ENCODE data around the gene SEC14L5.
"Not testable (repeated sequence)": the region's sequence is repeated elsewhere in the genome, so short reads cannot be mapped to it uniquely, and the experiment has no call there.

Gene SEC14L5

DNA sequence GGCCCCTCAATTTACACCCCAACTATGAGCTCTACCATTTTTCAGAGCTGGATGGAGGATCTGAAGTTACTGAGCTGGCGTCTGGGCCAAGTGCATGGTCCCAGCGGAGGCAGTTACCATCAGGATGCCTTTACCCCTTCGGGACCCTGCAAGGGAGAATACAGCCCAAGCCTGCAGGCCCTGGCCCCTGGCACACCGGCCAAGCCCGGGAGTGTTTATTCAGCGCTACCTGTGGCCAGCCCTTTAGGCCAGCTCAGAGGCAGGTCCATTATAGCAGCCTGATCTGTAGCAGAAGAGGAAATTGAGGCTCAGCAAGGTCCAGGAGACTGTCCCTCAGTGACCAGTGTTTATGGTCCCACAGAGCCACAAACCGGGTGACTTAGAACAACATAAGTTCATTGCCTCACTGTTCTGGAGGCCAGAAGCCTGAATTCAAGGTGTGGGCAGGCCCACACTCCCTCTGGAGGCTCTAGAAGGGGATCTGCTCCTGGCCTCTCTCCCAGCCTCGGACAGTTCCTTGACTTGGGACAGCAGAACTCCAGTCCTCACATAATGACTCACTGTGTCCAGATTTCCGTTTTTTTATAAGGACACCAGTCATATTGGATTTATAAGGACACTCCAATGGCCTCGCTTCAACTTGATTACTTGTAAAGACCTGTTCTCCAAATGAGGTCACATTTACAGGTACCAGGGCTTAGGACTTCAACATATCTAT lies 8.8 kb downstream of the SEC14L5 start:
- TF ChIP-seq, protein P1, sequence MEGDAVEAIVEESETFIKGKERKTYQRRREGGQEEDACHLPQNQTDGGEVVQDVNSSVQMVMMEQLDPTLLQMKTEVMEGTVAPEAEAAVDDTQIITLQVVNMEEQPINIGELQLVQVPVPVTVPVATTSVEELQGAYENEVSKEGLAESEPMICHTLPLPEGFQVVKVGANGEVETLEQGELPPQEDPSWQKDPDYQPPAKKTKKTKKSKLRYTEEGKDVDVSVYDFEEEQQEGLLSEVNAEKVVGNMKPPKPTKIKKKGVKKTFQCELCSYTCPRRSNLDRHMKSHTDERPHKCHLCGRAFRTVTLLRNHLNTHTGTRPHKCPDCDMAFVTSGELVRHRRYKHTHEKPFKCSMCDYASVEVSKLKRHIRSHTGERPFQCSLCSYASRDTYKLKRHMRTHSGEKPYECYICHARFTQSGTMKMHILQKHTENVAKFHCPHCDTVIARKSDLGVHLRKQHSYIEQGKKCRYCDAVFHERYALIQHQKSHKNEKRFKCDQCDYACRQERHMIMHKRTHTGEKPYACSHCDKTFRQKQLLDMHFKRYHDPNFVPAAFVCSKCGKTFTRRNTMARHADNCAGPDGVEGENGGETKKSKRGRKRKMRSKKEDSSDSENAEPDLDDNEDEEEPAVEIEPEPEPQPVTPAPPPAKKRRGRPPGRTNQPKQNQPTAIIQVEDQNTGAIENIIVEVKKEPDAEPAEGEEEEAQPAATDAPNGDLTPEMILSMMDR (conservative IDR thresholded peaks at IDR 0.05; ENCODE audit: low read length), result no peak
- no peak for TF ChIP-seq EZH2phosphoT487 (IDR thresholded peaks at IDR 0.05; ENCODE audit: borderline replicate concordance)
- H3K27me3 ChIP-seq (ENCODE audit: insufficient read depth, low read length, poor library complexity, severe bottlenecking), result no peaks in the 10 kb centered on the region

DNA sequence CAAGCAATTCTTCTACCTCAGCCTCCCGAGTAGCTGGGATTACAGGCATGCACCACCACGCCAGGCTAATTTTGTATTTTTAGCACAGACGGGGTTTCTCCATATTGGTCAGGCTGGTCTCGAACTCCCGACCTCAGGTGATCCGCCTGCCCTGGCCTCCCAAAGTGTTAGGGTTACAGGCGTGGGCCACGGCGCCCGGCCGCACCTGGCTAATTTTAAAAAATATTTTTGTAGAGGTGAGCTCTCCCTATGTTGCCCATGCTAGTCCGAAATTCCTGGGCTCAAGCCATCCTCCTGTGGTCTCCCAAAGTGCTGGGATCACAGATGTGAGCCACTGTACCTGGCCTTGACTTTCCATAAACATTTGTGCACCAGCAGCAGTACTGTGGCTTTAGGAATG lies 10.1 kb downstream of the SEC14L5 start:
- not testable (repeated sequence) for H2AFZ ChIP-seq (ENCODE audit: low read length); H4K20me1 ChIP-seq (ENCODE audit: insufficient read depth, low read length, poor library complexity, severe bottlenecking); H3K4me3 ChIP-seq (ENCODE audit: low read length, poor library complexity, severe bottlenecking); H3K4me2 ChIP-seq (ENCODE audit: low read depth, low read length, poor library complexity, severe bottlenecking); H3K4me1 ChIP-seq (ENCODE audit: insufficient read depth, low read length, poor library complexity, severe bottlenecking); H3K9me2 ChIP-seq (replicated peaks; ENCODE audit: low read depth, low read length); H3K9ac ChIP-seq (ENCODE audit: low read depth, low read length, poor library complexity, severe bottlenecking); H3F3A ChIP-seq (ENCODE audit: low read depth); H3K9me3 ChIP-seq (ENCODE audit: insufficient read depth, low read depth, low read length); H3K27me3 ChIP-seq (ENCODE audit: insufficient read depth, low read length, poor library complexity, severe bottlenecking); H3K36me3 ChIP-seq (ENCODE audit: insufficient read depth, low read length); H3K79me2 ChIP-seq (ENCODE audit: insufficient read depth, low read length)

More for the DNA sequence above, 8.8 kb downstream of the SEC14L5 start:
- H3K4me3 ChIP-seq (ENCODE audit: low read length, poor library complexity, severe bottlenecking), result no peak overlapping the region
- no peaks in the 10 kb centered on the region for H3K36me3 ChIP-seq (ENCODE audit: insufficient read depth, low read length)
- H3K9me3 ChIP-seq (ENCODE audit: insufficient read depth, low read depth, low read length), result no peaks in the 10 kb centered on the region
- H2AFZ ChIP-seq (ENCODE audit: low read length), result no peak overlapping the region
- H4K20me1 ChIP-seq (ENCODE audit: insufficient read depth, low read length, poor library complexity, severe bottlenecking), result no peaks in the 10 kb centered on the region
- no peaks in the 10 kb centered on the region for H3K79me2 ChIP-seq (ENCODE audit: insufficient read depth, low read length)
- H3K4me1 ChIP-seq (ENCODE audit: insufficient read depth, low read length, poor library complexity, severe bottlenecking), result no peaks in the 10 kb centered on the region
- no peaks in the 10 kb centered on the region for H3F3A ChIP-seq (ENCODE audit: low read depth)
- H3K9me2 ChIP-seq (replicated peaks; ENCODE audit: low read depth, low read length), result no peaks in the 10 kb centered on the region
- no peak overlapping the region for H3K4me2 ChIP-seq (ENCODE audit: low read depth, low read length, poor library complexity, severe bottlenecking)
- no peak overlapping the region for H3K9ac ChIP-seq (ENCODE audit: low read depth, low read length, poor library complexity, severe bottlenecking)

DNA sequence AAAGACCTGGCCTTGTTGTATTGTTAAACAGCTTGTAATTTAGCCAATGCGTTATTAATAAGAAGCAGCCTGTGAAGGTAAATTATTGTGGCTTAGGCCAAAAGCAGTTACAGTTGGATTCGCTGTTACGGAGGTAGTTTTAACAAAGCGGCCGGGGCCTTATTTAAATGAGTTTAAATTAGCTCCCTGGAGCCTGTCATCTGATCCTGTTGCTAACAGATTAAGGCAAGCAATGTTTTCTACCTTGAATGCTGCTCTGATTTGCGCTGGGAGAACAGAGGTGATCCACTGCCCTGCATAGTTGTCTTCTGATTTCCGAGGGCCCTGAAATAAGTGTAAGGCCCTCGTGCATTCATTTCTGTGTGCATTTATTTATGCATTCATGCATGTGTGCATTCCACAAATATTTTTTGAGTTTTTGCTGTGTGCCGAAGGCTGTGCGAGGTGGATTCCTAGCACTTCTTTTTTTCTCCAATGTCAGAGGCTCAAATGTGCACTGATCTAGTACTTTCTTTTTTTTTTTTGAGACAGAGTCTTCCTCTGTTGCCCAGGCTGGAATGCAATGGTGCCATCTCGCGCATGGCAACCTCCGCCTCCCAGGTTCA lies 10.9 kb downstream of the SEC14L5 start:
- TF ChIP-seq, protein P1 (conservative IDR thresholded peaks at IDR 0.05; ENCODE audit: low read length), result no peak
- H2AFZ ChIP-seq (ENCODE audit: low read length), result no peak overlapping the region
- H3K4me2 ChIP-seq (ENCODE audit: low read depth, low read length, poor library complexity, severe bottlenecking), result no peak overlapping the region
- H3K36me3 ChIP-seq (ENCODE audit: insufficient read depth, low read length), result no peaks in the 10 kb centered on the region
- H3K9me2 ChIP-seq (replicated peaks; ENCODE audit: low read depth, low read length), result no peaks in the 10 kb centered on the region
- H3F3A ChIP-seq (ENCODE audit: low read depth), result no peaks in the 10 kb centered on the region
- no peaks in the 10 kb centered on the region for H3K4me1 ChIP-seq (ENCODE audit: insufficient read depth, low read length, poor library complexity, severe bottlenecking)
- no peaks in the 10 kb centered on the region for H3K9me3 ChIP-seq (ENCODE audit: insufficient read depth, low read depth, low read length)
- no peak overlapping the region for H3K9ac ChIP-seq (ENCODE audit: low read depth, low read length, poor library complexity, severe bottlenecking)
- H4K20me1 ChIP-seq (ENCODE audit: insufficient read depth, low read length, poor library complexity, severe bottlenecking), result no peaks in the 10 kb centered on the region
- no peak overlapping the region for H3K4me3 ChIP-seq (ENCODE audit: low read length, poor library complexity, severe bottlenecking)
- no peaks in the 10 kb centered on the region for H3K27me3 ChIP-seq (ENCODE audit: insufficient read depth, low read length, poor library complexity, severe bottlenecking)
- H3K79me2 ChIP-seq (ENCODE audit: insufficient read depth, low read length), result no peaks in the 10 kb centered on the region

DNA sequence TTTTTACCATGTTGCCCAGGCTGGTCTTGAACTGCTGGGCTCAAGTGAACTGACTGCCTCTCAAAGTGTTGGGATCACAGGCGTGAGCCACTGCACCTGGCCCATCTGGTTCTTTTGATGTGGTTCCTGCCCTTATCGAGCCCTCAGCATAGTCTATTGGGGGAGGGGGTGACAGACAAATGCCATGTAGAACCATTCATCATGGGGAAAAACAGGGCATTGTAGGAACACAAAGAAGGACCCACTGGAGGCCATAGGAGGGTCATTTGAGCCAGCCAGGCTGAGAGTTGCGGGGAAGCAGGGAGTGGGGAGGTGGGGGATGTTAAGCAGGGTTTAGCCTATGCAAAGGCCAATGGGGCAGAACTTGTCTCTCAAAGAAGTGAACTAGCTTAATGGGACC lies 11.9 kb downstream of the SEC14L5 start:
- no peak overlapping the region for H3K4me2 ChIP-seq (ENCODE audit: low read depth, low read length, poor library complexity, severe bottlenecking)

More for the DNA sequence above, 11.9 kb downstream of the SEC14L5 start:
- no peak overlapping the region for H3K9ac ChIP-seq (ENCODE audit: low read depth, low read length, poor library complexity, severe bottlenecking)
- no peaks in the 10 kb centered on the region for H3F3A ChIP-seq (ENCODE audit: low read depth)
- H2AFZ ChIP-seq (ENCODE audit: low read length), result no peak overlapping the region
- H3K36me3 ChIP-seq (ENCODE audit: insufficient read depth, low read length), result no peaks in the 10 kb centered on the region
- no peaks in the 10 kb centered on the region for H3K9me2 ChIP-seq (replicated peaks; ENCODE audit: low read depth, low read length)
- H3K9me3 ChIP-seq (ENCODE audit: insufficient read depth, low read depth, low read length), result no peaks in the 10 kb centered on the region
- no peaks in the 10 kb centered on the region for H3K4me1 ChIP-seq (ENCODE audit: insufficient read depth, low read length, poor library complexity, severe bottlenecking)
- no peak overlapping the region for H3K4me3 ChIP-seq (ENCODE audit: low read length, poor library complexity, severe bottlenecking)
- TF ChIP-seq EZH2phosphoT487 (IDR thresholded peaks at IDR 0.05; ENCODE audit: borderline replicate concordance), result no peak
- TF ChIP-seq, protein P1 (conservative IDR thresholded peaks at IDR 0.05; ENCODE audit: low read length), result no peak
- H3K27me3 ChIP-seq (ENCODE audit: insufficient read depth, low read length, poor library complexity, severe bottlenecking), result no peaks in the 10 kb centered on the region
- H3K79me2 ChIP-seq (ENCODE audit: insufficient read depth, low read length), result no peaks in the 10 kb centered on the region
- H4K20me1 ChIP-seq (ENCODE audit: insufficient read depth, low read length, poor library complexity, severe bottlenecking), result no peaks in the 10 kb centered on the region

All from Loucy (cell line).